ENCODE measurements around the gene CCDC102B.
"Not testable (repeated sequence)": the region's sequence is repeated elsewhere in the genome, so short reads cannot be mapped to it uniquely, and the experiment has no call there.

CCDC102B gene

DNA sequence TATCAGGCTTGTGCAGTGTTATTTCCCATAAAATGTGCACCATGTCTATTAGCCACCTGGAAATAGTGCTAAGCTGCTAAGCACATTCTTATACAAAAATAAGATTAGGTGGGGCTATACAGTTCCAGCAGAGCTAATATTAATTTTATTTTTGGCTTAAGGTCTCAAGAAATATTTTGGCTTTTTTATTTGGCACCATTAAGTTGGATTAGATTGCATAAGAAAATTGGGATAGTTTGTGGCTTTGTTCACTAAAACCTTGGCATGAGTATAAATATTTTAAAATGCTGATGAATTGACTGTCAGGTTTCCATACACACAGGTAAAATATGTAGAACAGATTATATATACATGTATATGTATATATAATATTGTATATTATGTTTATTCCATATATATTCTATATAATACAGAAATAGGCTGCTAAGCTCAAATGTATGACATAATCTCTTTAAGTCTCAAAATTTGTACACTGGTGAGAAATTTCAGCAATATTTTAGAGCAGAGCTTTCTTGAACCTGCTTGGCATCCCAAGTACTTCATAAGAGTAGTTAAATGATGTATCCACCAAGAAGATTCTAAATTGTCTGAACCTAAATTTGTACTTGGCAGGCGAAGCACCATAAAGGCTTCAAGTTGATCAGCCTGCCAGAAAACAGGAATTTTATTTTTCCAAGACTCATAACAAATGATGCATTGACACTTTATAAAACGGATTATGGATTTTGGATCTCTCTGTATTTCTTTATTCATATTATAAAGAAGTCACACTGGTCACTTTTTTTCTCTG lies 32.6 kb downstream of the CCDC102B start:
- no peak for DNase-seq

DNA sequence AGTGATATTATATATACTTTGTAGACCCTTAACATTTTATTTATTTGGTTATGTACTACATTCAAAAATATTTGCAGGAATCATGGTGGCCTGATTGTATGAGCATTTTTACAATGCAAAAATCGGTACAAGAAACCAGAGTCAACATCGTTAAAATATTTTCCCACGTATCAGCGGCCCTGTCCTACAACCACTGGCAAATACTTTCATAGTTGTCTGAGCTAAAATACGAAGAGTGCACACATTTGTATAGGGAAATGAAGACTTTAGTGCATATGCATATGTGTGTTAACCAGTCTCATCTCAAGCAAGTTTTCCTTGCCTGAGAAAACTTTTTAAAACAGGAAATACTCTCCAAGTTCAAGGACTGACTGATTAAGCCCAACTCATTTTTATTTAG lies 35.9 kb downstream of the CCDC102B start:
- DNase-seq, result no peak

DNA sequence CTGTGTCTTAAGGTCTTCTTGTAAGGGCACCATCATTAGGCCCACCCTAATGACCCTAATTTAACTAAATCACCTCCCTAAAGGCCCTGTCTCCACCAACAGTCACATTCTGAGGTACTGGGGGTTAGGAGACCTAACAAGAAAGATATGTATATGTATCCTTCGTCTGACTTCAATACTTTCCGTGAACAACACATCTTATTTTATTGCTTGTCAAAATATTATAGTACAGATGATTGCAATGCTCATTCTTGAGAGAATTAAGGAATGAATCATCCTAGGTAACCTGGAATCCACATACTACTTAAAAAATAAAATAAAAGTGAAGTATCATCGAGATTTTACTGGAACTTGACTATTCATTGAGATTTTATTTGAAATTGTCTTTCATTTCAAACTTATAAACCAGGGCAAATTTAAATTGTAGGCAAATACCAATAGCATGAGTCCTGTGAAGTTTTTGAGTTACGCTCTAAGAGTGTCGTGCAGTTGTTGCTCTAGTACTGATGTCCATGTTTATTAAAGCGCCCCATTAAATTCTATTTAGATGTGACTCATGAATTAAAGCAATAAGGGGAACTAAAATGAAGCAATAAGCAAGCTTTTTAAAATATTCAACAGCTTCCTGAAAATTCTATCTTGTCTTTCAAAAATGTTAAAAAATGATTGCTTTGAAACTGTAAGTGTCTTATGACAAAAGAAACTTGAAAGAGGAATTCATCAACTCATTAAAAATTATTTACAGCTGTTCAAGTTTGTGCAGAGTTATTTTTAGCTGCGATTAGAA lies 40.0 kb downstream of the CCDC102B start:
- no peak for DNase-seq

DNA sequence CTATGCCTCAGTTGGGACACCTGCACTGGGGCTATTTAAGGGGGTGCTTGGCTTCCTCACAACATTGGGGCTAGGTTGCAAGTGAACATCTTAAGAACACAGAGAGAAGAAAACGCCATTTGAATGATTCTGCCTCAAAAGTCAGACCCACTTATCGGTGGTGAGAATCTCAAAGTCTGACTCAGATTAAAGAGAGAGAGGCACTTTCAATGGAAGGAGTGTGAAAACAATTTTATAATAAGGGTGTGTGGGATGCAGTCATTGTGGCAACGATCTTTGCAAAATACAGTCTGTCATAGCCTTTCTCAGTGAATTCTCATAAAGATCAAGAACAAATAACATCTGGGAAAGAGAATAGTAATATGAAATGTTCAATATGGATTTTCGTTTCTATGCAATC lies 41.8 kb downstream of the CCDC102B start:
- DNase-seq, result no peak

DNA sequence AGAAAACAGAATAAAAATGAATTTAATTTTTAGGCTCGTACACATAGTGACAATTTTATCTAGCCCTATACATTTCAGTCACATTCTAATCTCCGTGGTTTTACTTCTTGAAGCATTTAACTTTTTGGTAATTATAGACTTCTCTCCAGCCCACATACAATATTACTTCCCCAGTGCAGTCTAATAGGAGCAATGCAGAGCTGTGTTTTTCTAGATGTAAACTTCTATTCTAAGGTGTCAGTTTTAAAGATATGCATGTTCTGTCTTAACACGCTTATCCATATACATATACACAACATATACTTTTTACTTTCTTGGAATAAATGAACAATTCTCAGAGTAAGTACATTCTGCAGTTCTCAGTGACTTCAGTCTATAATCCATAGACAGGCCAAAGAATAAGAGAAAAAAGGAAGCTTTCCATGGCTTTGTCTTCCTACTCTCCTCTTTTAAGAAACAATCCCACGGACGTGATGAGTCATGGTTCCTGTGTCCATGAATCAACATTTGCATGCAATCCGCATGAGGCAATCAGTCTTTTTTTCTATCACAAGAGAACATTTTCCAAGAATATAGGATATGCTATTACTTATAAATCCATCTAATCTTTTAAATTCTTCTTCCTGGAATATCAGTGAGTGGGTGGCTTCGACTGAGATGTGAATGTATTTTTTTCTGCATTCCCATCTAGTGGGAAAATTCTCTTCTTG lies 42.8 kb downstream of the CCDC102B start:
- DNase-seq, result no peak

DNA sequence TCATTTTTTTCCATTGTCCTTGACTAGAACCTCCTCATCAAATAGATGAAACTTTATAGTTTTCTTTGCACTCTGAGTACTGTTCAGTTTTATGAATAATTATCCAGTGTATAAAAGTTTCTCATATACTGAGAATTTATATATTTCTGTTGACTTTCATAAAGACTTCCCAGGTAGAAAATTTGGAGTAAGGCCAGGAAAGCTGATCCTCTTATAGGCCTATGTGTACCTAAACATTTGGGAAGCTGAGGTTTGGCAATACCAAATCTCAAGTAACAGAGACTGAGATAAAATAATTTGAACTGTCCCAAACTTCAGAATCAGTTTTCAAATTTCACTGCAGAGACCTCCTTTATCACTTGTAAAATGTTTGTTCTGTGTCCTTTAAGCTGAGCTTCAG lies 43.4 kb downstream of the CCDC102B start:
- DNase-seq, result no peak

DNA sequence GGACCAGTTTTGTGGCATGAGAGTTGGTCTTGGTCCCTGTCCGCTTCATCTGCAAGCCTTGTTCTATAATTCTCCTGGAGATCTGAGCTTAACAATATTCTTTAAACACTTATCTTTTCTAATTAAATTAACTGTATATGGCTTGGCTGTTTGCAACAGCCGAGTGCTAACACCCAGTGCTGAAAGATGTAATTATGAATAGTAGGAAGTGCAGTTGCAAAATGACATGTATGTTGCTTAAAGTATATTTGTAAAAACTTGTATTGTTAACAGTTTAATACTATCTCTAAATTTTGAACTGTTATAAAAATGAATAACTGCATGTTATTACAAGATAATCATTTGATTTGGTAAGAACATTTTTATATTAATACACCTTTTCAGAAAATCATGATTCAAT lies 45.1 kb downstream of the CCDC102B start:
- DNase-seq, result no peak

DNA sequence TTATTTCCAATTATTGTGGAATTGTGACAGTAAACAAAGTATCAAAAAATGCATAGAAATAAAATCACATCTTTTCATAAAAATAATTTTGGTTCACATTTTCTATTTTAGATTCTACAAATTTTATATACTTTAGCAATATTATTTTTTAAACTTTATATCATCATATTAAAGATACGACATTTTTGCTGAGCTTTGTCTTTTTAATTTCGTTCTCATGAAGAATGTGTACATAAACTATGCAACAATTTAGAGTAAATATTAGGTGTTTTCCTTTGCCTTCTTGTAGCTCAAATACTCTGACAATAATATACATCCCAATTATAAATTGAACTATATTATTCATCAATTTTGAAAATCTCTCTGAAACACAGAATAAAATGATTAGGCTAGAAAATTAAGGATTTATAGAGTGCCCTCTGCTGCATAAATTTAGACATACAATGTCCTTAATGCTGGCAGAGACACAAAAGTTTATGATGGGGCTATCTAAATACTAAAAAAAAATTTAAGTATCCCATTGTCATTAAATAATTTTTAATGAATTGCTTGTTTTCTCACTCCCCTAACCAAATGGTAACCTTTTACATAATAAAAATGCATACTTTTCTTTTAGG lies 45.7 kb downstream of the CCDC102B start:
- peak in 1 of 3 experiments; percentile 56 for DNase-seq

DNA sequence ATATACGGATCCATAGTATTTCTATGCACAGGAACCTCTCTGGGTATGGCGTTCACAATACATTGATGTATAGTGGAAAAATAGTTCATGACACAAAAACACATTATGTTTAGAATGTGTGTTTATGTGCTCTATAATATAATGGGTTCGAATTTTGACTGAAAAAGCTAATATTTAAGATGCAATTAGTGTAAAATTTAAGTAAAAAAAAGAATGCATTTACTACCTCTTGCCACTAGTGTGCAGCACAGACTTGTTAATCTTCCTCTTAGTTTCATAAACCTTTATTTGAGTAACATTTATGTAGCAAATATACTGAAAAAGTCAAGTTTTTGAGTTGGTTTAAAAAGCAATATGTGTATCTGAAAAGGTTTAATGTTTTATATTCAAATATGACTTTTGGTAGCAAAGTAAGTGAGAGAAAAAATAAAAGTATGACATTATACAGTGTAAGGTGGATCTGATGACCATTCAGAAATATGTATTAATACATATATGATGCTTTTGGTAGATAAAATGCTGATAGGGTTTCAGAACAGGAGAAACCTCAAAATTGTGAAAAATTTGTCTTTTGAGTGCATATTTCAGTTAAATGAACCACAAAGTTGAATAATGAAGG lies 49.4 kb downstream of the CCDC102B start:
- peak in 2 of 3 experiments; percentile 19 to 74 for DNase-seq

DNA sequence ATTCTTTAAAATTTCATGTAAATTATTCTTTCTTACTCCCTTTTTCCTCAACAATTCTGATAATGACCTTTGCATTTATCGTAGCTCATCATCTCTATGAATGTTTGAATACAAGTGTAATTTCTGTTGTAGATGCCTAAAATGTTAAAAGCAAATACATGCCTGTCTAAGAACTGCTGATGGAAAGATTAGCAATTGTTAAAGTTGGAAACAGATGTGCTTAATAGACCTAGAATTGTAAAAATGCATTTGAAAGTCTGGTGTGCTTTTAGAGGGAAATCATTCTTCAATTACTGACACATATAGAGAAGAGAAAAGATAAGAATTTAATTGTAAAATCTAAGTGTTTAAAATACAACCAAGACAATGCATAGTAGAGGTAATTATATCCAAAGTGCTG lies 50.4 kb downstream of the CCDC102B start:
- no peak for DNase-seq

DNA sequence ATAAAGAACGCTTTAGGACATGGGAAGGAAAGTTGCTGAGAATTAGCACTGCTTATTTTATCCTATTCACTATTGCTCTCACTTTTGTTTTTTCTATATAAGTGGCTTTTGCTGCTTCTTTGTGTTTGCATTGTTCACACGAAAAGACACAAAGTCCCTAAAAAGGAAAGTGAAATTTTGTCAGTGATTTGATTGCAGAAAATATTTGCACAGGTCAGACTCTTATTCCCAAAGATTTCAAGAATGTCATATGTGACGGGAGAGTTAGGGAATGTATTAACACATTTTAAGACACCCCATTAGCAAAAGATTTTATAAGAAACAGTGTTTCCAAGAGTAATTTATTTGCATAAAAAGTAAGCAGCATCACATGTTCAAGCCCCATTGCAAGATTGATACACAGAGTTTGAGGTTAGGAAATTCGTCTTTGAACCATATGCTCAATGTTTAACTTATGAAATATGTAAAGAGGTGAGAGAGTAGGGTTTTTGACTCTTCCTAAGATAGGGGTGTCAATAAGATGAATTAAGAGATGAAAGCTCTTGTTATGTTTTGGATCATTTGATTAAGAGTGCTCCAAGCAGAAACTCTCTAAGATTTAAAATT lies 57.0 kb downstream of the CCDC102B start:
- DNase-seq, result no peak

DNA sequence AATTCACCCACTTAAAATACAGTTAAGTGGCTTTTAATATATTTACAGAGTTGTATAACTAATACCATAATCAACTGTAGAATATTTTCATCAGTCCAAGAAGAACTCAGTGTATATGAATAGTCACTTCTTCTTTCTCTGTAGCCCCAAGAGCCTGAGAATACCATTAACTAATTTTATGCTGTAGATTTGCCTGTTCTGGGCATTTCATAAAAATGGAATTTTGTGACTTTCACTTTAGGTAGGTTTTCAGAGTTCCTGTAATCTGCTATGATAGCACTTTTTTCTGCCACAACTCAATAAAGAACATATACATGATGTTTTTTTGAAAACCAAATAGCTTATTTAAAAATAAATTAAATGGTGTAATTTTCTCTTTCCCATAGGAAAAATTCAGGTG lies 57.6 kb downstream of the CCDC102B start:
- DNase-seq, result no peak

DNA sequence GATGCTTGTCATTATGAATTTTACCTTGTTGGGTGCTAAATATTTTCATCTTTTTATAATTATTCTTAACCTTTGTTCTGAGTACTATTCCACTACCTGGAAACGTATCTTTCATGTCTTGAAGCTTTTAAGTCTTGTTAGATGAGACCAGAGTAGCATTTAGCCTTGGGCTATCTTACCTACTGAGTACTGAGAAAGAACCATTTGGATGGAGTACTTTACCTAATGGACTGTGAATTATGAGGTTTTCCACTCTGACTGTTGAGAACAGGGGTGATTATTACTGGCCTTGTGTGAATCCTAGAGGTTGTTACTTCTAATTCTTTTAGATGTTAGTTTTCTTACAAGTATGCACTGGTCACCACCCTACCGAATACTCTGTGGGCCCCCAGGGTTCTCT lies 63.5 kb downstream of the CCDC102B start:
- DNase-seq, result peak in 1 of 3 experiments; percentile 60

DNA sequence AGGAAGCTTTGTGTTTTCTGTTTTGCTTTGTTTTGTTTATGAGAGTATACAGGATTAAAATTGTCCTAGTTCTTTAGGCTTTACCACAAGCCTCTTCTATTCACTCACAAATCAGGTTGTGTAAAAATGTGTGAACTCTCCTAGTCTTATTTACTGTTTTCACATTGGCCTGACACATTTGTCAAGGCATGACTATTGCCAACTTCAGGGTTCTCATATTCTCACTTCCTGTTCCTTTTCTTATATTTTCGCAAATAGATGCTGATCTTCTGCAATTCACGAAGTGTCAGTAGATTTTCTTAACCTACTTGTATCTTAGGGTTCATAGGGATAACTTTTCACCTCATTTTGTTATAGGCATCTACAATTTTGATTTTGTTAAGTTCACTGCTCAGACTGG lies 67.1 kb downstream of the CCDC102B start:
- no peak for DNase-seq

DNA sequence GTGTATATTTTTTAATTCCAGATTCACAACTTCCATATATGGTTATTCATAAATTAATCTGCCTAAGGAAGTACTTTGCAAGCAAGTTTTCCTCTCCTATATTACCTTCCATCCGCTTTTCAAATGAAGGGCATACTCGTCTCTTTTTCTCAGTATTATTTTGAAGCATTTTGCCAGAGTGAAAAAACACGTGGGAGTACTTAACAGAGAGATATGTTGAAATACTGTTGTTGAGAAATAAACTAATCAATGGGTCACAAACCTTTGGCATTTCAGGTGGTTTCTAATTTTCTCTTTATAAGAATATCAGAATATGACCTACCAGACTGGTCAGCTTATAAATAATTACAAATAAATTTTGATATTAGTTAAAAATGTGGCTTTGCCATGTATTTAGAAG lies 67.6 kb downstream of the CCDC102B start:
- DNase-seq, result no peak

DNA sequence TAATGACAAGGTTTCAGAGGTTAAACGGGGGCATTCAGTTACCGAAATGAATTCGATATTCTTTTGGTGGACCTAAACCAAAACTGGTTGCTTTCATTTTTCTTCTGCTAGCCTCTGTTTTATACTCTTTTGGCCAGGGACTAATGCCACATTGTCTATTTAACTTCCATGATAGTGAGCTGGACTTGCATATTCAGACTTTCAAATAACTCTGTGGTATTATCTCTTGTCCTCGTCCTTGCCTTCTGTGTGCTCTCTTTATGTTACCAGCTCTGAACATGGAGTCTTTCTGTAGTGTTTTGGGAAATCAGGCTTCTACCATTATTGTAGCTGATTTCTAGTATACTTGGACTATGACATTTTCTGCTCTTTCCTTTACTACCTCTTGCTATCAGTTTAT lies 75.1 kb downstream of the CCDC102B start:
- DNase-seq, result no peak

DNA sequence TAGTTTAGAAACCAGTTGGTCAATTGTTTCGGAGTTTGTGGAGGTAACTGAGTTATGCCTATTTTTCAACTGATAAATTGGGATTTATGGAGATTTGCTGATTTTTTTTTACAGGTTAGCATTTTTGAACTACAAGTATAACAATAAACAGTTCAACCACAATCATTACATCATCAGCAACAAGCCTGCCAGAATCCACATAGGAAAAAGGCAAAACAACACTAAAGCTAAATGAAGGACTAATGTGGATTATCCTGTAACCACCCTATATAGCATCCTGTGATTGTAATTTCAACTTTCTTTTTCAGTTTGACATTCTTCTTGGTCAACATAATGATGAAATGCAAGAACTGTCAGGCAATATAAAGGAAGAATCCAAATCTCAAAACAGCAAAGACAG lies 76.5 kb downstream of the CCDC102B start:
- no peak for DNase-seq

DNA sequence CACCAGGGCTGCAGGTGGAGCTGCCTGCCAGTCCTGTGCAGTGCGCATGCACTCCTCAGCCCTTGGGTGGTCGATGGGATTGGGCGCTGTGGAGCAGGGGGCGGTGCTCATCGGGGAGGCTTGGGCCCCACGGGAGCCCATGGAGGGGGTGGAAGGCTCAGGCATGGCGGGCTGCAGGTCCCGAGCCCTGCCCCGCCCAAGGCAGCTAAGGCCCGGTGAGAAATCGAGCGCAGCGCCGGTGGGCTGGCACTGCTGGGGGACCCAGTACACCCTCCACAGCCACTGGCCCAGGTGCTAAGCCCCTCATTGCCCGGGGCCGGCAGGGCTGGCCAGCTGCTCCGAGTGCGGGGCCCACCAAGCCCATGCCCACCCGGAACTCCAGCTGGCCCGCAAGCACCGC lies 82.1 kb downstream of the CCDC102B start:
- not testable (repeated sequence) for DNase-seq

DNA sequence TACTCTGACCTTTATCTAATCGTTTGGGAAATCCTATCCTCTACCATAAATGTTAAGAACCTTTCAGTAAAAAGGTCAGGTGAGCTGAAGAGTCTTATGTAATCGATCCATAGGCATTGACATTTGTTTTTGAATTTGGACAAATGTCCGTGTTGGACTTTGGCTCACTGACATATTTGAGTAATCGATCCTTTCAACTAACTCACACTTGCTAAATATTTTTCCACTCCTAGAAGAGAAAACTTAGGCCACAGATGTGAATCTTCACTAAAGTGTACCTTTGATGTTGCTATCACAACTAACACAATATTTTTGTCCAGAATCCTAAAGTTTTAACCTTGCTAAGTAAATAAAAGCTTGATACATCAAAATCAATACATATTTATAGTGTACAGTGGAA lies 89.5 kb downstream of the CCDC102B start:
- DNase-seq, result no peak

DNA sequence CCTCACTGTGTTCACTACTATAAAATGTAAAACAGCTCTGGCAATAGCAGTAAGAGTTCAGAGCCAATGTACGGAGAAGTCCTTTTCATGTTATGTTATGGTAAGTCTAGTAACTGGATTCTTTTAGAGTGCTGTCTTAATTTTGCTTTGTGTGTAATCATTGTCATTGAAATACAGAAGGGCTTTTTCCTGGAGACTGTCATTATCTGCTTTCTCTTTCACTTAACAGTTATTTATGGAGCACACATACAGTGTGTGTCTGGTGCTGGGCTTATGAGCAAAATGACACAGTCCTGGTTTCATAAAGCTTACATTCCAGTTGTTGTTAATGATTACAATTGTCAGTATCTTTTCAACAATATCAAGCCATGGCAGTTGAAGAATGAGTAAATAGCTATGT lies 95.5 kb downstream of the CCDC102B start:
- peak in 1 of 3 experiments; percentile 56 for DNase-seq

DNA sequence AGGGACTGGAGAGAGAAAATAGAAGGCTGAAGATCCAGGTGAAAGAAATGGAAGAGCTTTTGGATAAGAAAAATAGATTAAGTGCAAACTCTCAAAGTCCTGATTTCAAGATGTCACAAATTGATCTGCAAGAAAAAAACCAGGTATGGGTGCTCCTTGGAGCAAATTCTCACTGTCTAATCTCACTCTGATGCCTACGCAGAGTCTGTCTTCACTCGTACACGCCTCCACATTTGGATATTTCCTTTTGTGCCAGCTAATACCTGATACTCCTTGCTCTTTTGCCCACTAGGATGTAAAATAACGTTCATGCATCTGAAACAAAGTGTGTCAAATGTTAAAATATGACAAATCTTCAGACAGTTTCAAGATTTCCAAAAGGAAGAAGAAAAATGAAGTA lies 99.4 kb downstream of the CCDC102B start:
- DNase-seq, result no peak

DNA sequence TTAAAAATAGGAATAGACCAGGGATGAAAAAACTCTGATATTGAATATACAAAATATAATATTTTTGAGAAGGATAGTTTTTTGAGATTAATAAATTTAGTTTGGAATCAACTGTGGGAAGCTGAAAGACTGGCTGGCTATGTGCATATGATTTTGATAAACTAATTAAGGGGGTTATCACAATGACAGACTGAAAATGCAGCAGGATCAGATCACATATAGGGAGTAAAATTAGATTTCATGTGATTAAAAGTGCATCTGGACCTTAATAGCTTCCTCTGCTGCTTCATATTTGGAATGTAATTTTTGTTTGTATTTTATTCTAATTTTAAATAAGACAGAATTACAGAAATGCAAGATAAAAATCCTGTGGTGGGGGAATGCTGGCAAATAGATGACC lies 111.7 kb downstream of the CCDC102B start:
- DNase-seq, result no peak
